Smooth muscle cell (in vitro differentiated cells): ENCODE data around the gene ATP6V1B1. TPM values are rescaled to one million over a fixed set of nuclear protein-coding genes. Genes with fewer than 3 reads are reported as not detected.

Experiments
- DNase-seq: peaks from one replicate; lab custom pipeline; 2025; ENCODE audit not compliant: unreplicated experiment; lab: John Stamatoyannopoulos, UW
- H2AFZ ChIP-seq: fragments of 200-600 bp; sonication (generic); 2 replicates; pipeline ENCODE4 v1.6.0; 2016; ENCODE audit warnings: antibody characterized with exemption, low read depth, mild to moderate bottlenecking
- H3F3A ChIP-seq: fragments of 200-600 bp; sonication (generic); 2 replicates; pipeline ENCODE4 v1.6.0; 2017; ENCODE audit warnings: antibody characterized with exemption, low read depth
- H3K27ac ChIP-seq: fragments of 200-600 bp; sonication (generic); 2 replicates; pipeline ENCODE4 v1.5.1; 2016; ENCODE audit warnings: low read depth, mild to moderate bottlenecking
- H3K27me3 ChIP-seq: fragments of 200-600 bp; sonication (generic); 2 replicates; pipeline ENCODE4 v1.6.1; 2016; ENCODE audit warnings: low read depth, mild to moderate bottlenecking
- H3K36me3 ChIP-seq: fragments of 200-600 bp; sonication (generic); 2 replicates; pipeline ENCODE4 v1.5.1; 2016; ENCODE audit warnings: low read depth
- H3K4me1 ChIP-seq: fragments of 200-600 bp; sonication (generic); 2 replicates; pipeline ENCODE4 v1.5.1; 2016; ENCODE audit warnings: low read depth
- H3K4me2 ChIP-seq: fragments of 200-600 bp; sonication (generic); 2 replicates; pipeline ENCODE4 v1.6.0; 2016; ENCODE audit warnings: mild to moderate bottlenecking
- H3K4me3 ChIP-seq: fragments of 200-600 bp; sonication (generic); 2 replicates; pipeline ENCODE4 v1.5.1; 2016; ENCODE audit warnings: mild to moderate bottlenecking
- H3K79me2 ChIP-seq: fragments of 200-600 bp; sonication (generic); 2 replicates; pipeline ENCODE4 v1.6.0; 2016; ENCODE audit warnings: low read depth, mild to moderate bottlenecking
- H3K9ac ChIP-seq: fragments of 200-600 bp; sonication (generic); 2 replicates; pipeline ENCODE4 v1.6.0; 2016; ENCODE audit warnings: low read depth
- H3K9me3 ChIP-seq: fragments of 200-600 bp; sonication (generic); replicated peaks from 2 replicates; pipeline ENCODE4 v1.5.1; 2016; ENCODE audit warnings: low read depth
- H4K20me1 ChIP-seq: fragments of 200-600 bp; sonication (generic); 2 replicates; pipeline ENCODE4 v1.6.0; 2016; ENCODE audit warnings: low read depth
- WGBS: methylation state at CpG from one replicate; pipeline ENCODE4 v1.1.7; 2016; ENCODE audit warnings: low lambda C conversion rate; 5-methylcytosine and 5-hydroxymethylcytosine counted together
- polyA plus RNA-seq: library from polyadenylated mRNA; unstranded; fragments of >200 nt; fragmentation: Nextera tagmentation; extraction: Ambion mirVana; gene quantifications from 2 replicates; pipeline ENCODE4 v1.2.1, GENCODE V29; 2016
- total RNA-seq: library from RNA; depleted of rRNA; stranded (reverse); fragments of >200 nt; gene quantifications from 2 replicates; pipeline ENCODE4 v1.2.3, GENCODE V29; 2014
- TF ChIP-seq, protein P1 (sequence below): fragments of 200-600 bp; sonication (generic); IDR thresholded peaks from 2 replicates; pipeline ENCODE4 v1.5.1; 2017; ENCODE audit warnings: borderline replicate concordance, mild to moderate bottlenecking, antibody characterized with exemption; ENCODE audit not compliant: insufficient read depth, poor library complexity, severe bottlenecking

ATP6V1B1 gene
- total and polyA plus RNA-seq, 2 experiments from 2014 or later: 0.59 TPM; not detected in 1

DNA sequence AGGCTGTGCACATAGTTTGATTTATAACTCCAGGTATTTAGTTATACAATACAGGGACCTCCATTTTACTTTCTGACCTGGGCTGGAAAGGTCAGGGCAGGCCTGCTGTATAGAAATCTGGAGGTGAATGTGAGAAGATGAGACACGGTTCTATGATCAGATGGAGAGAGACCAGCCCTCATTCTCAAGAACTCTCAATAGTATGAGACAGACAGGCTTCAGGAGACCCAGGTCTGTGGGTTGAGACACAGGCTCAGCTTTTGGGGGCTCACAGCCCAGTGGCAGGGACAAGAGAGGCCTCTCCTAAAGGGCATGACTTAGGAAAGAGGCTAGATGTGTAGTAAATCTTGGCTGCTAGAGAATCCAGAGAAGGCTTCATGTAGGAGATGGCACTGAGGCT lies 719 bp upstream of the ATP6V1B1 start:
- no peak for DNase-seq
- H3K36me3 ChIP-seq: no peaks in the 10 kb centered on the region
- H3K9me3 ChIP-seq: no peaks in the 10 kb centered on the region
- WGBS: 93% methylated on average over 1 of the region's 1 CpG
- H3K79me2 ChIP-seq: no peaks in the 10 kb centered on the region
- H3K4me1 ChIP-seq: peaks cover 22% of the 10 kb centered on the region
- H3K27me3 ChIP-seq: peaks cover 21% of the 10 kb centered on the region
- H3K4me3 ChIP-seq: no peak overlapping the region
- no peak overlapping the region for H2AFZ ChIP-seq
- H3K27ac ChIP-seq: no peak overlapping the region
- TF ChIP-seq, protein P1, sequence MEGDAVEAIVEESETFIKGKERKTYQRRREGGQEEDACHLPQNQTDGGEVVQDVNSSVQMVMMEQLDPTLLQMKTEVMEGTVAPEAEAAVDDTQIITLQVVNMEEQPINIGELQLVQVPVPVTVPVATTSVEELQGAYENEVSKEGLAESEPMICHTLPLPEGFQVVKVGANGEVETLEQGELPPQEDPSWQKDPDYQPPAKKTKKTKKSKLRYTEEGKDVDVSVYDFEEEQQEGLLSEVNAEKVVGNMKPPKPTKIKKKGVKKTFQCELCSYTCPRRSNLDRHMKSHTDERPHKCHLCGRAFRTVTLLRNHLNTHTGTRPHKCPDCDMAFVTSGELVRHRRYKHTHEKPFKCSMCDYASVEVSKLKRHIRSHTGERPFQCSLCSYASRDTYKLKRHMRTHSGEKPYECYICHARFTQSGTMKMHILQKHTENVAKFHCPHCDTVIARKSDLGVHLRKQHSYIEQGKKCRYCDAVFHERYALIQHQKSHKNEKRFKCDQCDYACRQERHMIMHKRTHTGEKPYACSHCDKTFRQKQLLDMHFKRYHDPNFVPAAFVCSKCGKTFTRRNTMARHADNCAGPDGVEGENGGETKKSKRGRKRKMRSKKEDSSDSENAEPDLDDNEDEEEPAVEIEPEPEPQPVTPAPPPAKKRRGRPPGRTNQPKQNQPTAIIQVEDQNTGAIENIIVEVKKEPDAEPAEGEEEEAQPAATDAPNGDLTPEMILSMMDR: no peak
- no peak overlapping the region for H3K9ac ChIP-seq
- H3F3A ChIP-seq: no peaks in the 10 kb centered on the region
- no peak overlapping the region for H3K4me2 ChIP-seq
- no peaks in the 10 kb centered on the region for H4K20me1 ChIP-seq

DNA sequence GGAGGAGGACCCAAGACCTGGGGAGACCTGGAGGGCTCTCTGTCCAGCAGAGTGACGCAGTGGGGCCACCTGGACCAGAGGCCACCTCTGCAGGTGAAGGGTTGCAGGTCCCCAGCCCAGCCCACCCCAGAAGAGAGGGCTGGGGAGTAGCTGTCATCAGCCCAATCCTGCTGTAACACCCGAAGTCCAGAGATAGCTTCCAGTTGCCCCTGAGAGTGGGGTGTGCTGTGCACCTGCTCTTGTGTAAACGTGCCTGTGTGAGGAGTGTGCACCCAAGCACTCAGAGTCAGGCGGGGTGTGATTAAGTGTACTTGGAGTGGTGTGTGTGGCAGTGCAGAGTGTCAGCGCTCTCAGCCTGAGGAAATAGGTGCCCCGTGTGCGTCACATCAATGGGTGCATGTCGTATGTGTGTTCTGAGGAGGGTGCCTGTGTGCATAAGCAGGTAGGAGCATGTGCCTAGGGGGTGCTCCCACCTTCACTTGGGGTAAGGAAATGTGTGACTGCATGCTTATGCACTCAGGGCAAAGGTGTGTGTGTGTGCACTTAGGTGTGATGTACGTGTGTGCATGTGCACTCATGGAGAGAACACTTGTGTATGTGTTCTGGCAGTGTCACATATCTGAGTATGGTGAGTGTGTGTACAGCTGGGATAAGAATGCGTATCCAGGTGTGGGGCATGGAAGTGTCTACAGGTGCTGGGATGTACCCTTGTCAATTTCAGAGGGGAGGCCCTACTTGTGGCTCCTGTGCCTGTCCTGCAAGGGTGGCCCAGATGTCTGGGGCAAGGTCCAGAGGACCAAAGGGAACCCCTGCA lies 672 bp downstream of the ATP6V1B1 start:
- Histone ChIP-seq H3F3A (no peaks in the 10 kb centered on the region), H3K4me2 (peak overlapping the region; percentile 43), H3K79me2 (no peaks in the 10 kb centered on the region), H2AFZ (no peak overlapping the region), H3K27me3 (peaks cover 31% of the 10 kb centered on the region), H3K4me3 (no peak overlapping the region), H3K9ac (no peak overlapping the region), H3K36me3 (no peaks in the 10 kb centered on the region), H3K9me3 (no peaks in the 10 kb centered on the region), H3K27ac (no peak overlapping the region), H3K4me1 (peaks cover 29% of the 10 kb centered on the region), H4K20me1 (no peaks in the 10 kb centered on the region)
- DNase-seq: no peak
- TF ChIP-seq, protein P1: no peak
- WGBS: 89% methylated on average over 10 of the region's 10 CpGs

DNA sequence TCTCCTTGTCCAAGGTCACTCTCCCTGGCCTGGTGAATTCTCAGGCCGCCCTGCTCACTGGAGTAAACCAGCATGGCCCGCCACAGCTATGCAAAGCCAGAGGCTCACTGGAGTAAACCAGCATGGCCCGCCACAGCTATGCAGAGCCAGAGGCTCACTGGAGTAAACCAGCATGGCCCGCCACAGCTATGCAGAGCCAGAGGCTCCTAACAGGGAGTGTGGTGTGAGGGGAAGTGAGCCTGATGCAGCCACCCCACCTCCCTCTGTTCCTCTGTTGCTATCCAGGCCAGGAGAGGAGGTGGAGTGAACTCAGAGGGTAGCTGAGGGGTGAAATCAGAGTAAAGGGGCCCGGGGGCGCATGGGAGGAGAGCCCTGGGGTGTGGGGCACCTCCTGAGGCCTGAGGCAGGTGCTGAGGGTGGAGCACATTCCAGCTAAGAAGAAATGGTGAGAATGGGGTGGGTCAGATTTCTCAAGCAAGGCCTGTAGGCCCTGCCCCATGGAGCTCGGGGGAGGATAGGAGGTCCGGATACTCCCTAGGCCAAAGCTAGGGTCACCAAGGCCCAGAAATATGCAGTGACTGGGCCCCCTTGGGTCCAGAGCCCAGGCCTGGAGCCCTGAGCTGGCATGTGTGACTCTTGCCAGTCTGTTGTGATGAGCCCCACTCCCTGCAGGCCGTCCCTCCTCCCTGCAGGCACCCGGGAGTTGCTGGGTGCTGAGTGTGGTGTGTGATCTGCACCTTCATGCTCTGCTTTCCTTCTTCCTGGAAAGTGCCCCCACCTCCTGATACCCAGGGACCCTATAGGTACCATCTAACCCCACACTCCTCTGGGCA lies 1.5 kb downstream of the ATP6V1B1 start:
- Histone ChIP-seq H3K4me1 (peaks cover 29% of the 10 kb centered on the region), H3K36me3 (no peaks in the 10 kb centered on the region), H4K20me1 (no peaks in the 10 kb centered on the region), H3K27ac (no peak overlapping the region), H3F3A (no peaks in the 10 kb centered on the region), H2AFZ (no peak overlapping the region), H3K9ac (no peak overlapping the region), H3K9me3 (no peaks in the 10 kb centered on the region), H3K27me3 (peaks cover 33% of the 10 kb centered on the region), H3K4me2 (peak overlapping the region; percentile 43), H3K79me2 (no peaks in the 10 kb centered on the region), H3K4me3 (no peak overlapping the region)
- TF ChIP-seq, protein P1: no peak
- WGBS: 50% methylated on average over 10 of the region's 10 CpGs
- no peak for DNase-seq
